Left lung (tissue), 14 donors: ENCODE data around the gene SPATA31A7. TPM values are rescaled to one million over a fixed set of nuclear protein-coding genes. Genes with fewer than 3 reads are reported as not detected.
"Not testable (repeated sequence)": the region's sequence is repeated elsewhere in the genome, so short reads cannot be mapped to it uniquely, and the experiment has no call there.

Experiments used
- ATAC-seq: fragments of 200-7000 bp; cut with Tn5 transposase; one replicate; pipeline ENCODE4 v1.9.1; 2020; ENCODE audit warnings: moderate library complexity
- DNase-seq, 4 donors: peaks; one replicate each; pipeline ENCODE4 v3.0.0-alpha.2; 2013 to 2020
- H3K27ac ChIP-seq, 2 donors: fragments of 200-600 bp; sonication (generic) in 1 of 2; one replicate each; pipeline versions ENCODE4 v1.5.0 to v1.8.0; 2020 to 2021
- H3K27me3 ChIP-seq, 2 donors: fragments of 200-600 bp; sonication (generic) in 1 of 2; one replicate each; pipeline versions ENCODE4 v1.5.0 to v1.8.0; 2020 to 2021
- H3K36me3 ChIP-seq, 2 donors: fragments of 200-600 bp; sonication (generic) in 1 of 2; one replicate each; pipeline versions ENCODE4 v1.5.0 to v1.8.0; 2020 to 2021
- H3K4me1 ChIP-seq, 2 donors: fragments of 200-600 bp; one replicate each; pipeline ENCODE4 v1.8.0; 2021
- H3K4me3 ChIP-seq, 2 donors: fragments of 200-600 bp; sonication (generic) in 1 of 2; one replicate each; pipeline versions ENCODE4 v1.5.0 to v1.8.0; 2020 to 2021; ENCODE audit warnings: mild to moderate bottlenecking in 1 of 2
- H3K9me3 ChIP-seq, 2 donors: fragments of 200-600 bp; sonication (generic) in 1 of 2; one replicate each; pipeline versions ENCODE4 v1.5.0 to v1.8.0; 2020 to 2021
- intact Hi-C, 2 donors: fragments of 100-400 bp; cut with DNase I; formaldehyde crosslinking; loops; one replicate each; pipeline versions ENCODE4 v1.11.2 to v1.14.2; 2022
- long read RNA-seq, 12 donors: library from polyadenylated mRNA in 2 of 12; unstranded in 2 of 12; transcript quantifications; one replicate each; pipeline ENCODE4 v2.0.0 and lab custom pipeline, GENCODE V29; 2019 to 2026
- polyA plus RNA-seq, 6 donors: library from polyadenylated mRNA; unstranded; fragments of 120-200 nt; gene quantifications; one replicate each; pipeline ENCODE4 v1.2.1, GENCODE V29; 2013; ENCODE audit not compliant: insufficient read length in 6 of 6
- total RNA-seq, 2 donors: library from RNA; stranded (reverse); fragmentation: NEBNext Ultra II Directional; extraction: Animal tissue kit (Norgen Biotek cat#: 25700); gene quantifications; one replicate each; pipeline ENCODE4 v1.2.1, GENCODE V29; 2021
- donor health status: DM: no; HTN: yes; CAD: no.
- donor health status: DM: no; HTN: no; CAD: no.

The SPATA31A7 gene
- total RNA-seq (not detected), polyA plus RNA-seq (under 1 TPM in 1 of 6 donors, not detected in 5; 0.39 TPM)
- long read RNA-seq, donor 1: 0 reads
- long read RNA-seq, donor 2: 0 reads
- long read RNA-seq, donor 3: 0 reads
- long read RNA-seq, donor 4: 0 reads
- long read RNA-seq, donor 5: 0 reads
- long read RNA-seq, donor 6: 0 reads
- long read RNA-seq, donor 7: 0 reads
- long read RNA-seq, donor 8: 0 reads
- long read RNA-seq, donor 9: 0 reads
- long read RNA-seq, donor 10: 0 reads
- long read RNA-seq, donor 11: 0 reads
- long read RNA-seq, donor 12: 0 reads

GRCh38 chr9:61189736-61190135 lies at the start of gene SPATA31A7:
Gene SPATA31A7 (plus strand): TSS chr9:61190036. CDS start chr9:61190065, 29 bp downstream.
- H3K27me3 ChIP-seq, intact Hi-C loops, H3K9me3 ChIP-seq, H3K4me1 ChIP-seq, ATAC-seq, DNase-seq, H3K27ac ChIP-seq, H3K36me3 ChIP-seq, H3K4me3 ChIP-seq: not testable (repeated sequence)

GRCh38 chr9:61226438-61226837 lies 36.6 kb downstream of the SPATA31A7 start:
- intact Hi-C loops, DNase-seq, H3K9me3 ChIP-seq, H3K4me3 ChIP-seq, H3K36me3 ChIP-seq, H3K27me3 ChIP-seq, H3K27ac ChIP-seq, H3K4me1 ChIP-seq, ATAC-seq: not testable (repeated sequence)
